Prostate gland (tissue), 2 donors: ENCODE results near the gene WDFY4. TPM values are rescaled to one million over a fixed set of nuclear protein-coding genes. Genes with fewer than 3 reads are reported as not detected.

ENCODE experiments used
- DNase-seq: peaks from one replicate; pipeline ENCODE4 v3.0.0-alpha.2; 2019; ENCODE audit warnings: low spot score
- H3K27ac ChIP-seq, 2 donors: fragments of 200-600 bp; sonication (generic); 2 replicates each; pipeline ENCODE4 v1.5.1; 2017 to 2019
- H3K27me3 ChIP-seq: fragments of 200-600 bp; sonication (generic); replicated peaks from 2 replicates; pipeline ENCODE4 v1.5.1; 2019; ENCODE audit not compliant: insufficient read depth
- H3K36me3 ChIP-seq, 2 donors: fragments of 200-600 bp; sonication (generic); 1 replicate in 1 of 2; 2 replicates in 1 of 2; pipeline versions ENCODE4 v1.5.1 to v1.8.1; 2017 to 2019
- H3K4me1 ChIP-seq: fragments of 200-600 bp; sonication (generic); replicated peaks from 2 replicates; pipeline ENCODE4 v1.5.1; 2019
- H3K4me3 ChIP-seq, 2 donors: fragments of 200-600 bp; sonication (generic); 2 replicates each; pipeline ENCODE4 v1.5.1; 2017 to 2019
- H3K9me3 ChIP-seq: fragments of 200-600 bp; sonication (generic); 2 replicates; pipeline ENCODE4 v1.5.1; 2017
- CTCF ChIP-seq, 4 experiments: fragments of 200-600 bp in 2 of 4; fragments of 450-650 bp in 2 of 4; sonication (generic) in 2 of 4; IDR thresholded peaks; 1 replicate in 3 of 4; 2 replicates in 1 of 4; pipeline ENCODE4 v1.5.1; 2016 to 2019; ENCODE audit warnings: antibody characterized with exemption in 4 of 4, mild to moderate bottlenecking in 2 of 4, moderate library complexity in 2 of 4
- POLR2A ChIP-seq: fragments of 450-650 bp; IDR thresholded peaks from one replicate; pipeline ENCODE4 v1.6.1; 2016; ENCODE audit warnings: antibody characterized with exemption, mild to moderate bottlenecking
- POLR2AphosphoS5 ChIP-seq: sonication (generic); formaldehyde crosslinking; IDR thresholded peaks from one replicate; pipeline ENCODE4 v1.6.1; 2017; ENCODE audit warnings: antibody characterized with exemption
- WGBS: methylation state at CpG from one replicate; pipeline ENCODE4 v1.1.5; 2018; 5-methylcytosine and 5-hydroxymethylcytosine counted together
- intact Hi-C: fragments of 100-400 bp; cut with DNase I; formaldehyde crosslinking; loops from one replicate; pipeline ENCODE4 v1.14.2; 2022
- total RNA-seq, 2 donors: library from RNA; depleted of rRNA; stranded (reverse); fragments of >200 nt; gene quantifications; one replicate each; pipeline ENCODE4 v1.1.0, GENCODE V29; 2016

WDFY4 gene
- total RNA-seq, 2 donors from 2014 or later: 0.59 to 5.7 TPM

GRCh38 chr10:48847691-48848090 lies 163.0 kb downstream of the WDFY4 start:
- intact Hi-C loops: no loop called here
- no peak overlapping the region for H3K4me3 ChIP-seq
- no peaks in the 10 kb centered on the region for H3K4me1 ChIP-seq
- no peak for DNase-seq
- WGBS: 90% methylated on average over 5 of the region's 5 CpGs
- H3K9me3 ChIP-seq: no peaks in the 10 kb centered on the region
- no peak overlapping the region for H3K27ac ChIP-seq
- TF ChIP-seq CTCF (IDR thresholded peaks at IDR 0.05) (no peak), POLR2A (no peak), POLR2AphosphoS5 (no peak)
- no peaks in the 10 kb centered on the region for H3K36me3 ChIP-seq
- no peaks in the 10 kb centered on the region for H3K27me3 ChIP-seq

GRCh38 chr10:48856855-48857254 lies 172.2 kb downstream of the WDFY4 start:
- Histone ChIP-seq H3K36me3 (no peaks in the 10 kb centered on the region), H3K9me3 (no peaks in the 10 kb centered on the region), H3K27ac (no peak overlapping the region), H3K4me3 (no peak overlapping the region), H3K27me3 (no peaks in the 10 kb centered on the region), H3K4me1 (no peaks in the 10 kb centered on the region)
- TF ChIP-seq POLR2A (no peak), POLR2AphosphoS5 (no peak), CTCF (IDR thresholded peaks at IDR 0.05) (no peak)
- DNase-seq: no peak
- intact Hi-C loops: no loop called here

GRCh38 chr10:48872234-48872633 lies 187.6 kb downstream of the WDFY4 start:
- Histone ChIP-seq H3K36me3 (no peaks in the 10 kb centered on the region), H3K9me3 (no peaks in the 10 kb centered on the region), H3K27me3 (no peaks in the 10 kb centered on the region), H3K4me1 (no peaks in the 10 kb centered on the region), H3K4me3 (no peak overlapping the region), H3K27ac (no peak overlapping the region)
- WGBS: 88% methylated on average over 1 of the region's 1 CpG
- TF ChIP-seq CTCF (IDR thresholded peaks at IDR 0.05) (no peak), POLR2A (no peak), POLR2AphosphoS5 (no peak)
- intact Hi-C loops: no loop called here
- no peak for DNase-seq

- Histone ChIP-seq H3K27ac (no peak overlapping the region), H3K4me3 (no peak overlapping the region), H3K9me3 (no peaks in the 10 kb centered on the region), H3K4me1 (no peaks in the 10 kb centered on the region), H3K36me3 (no peaks in the 10 kb centered on the region), H3K27me3 (no peaks in the 10 kb centered on the region)
- intact Hi-C loops: no loop called here
- 84% methylated on average over 3 of the region's 3 CpGs for WGBS
- no peak for DNase-seq
- no peak for TF ChIP-seq CTCF (IDR thresholded peaks at IDR 0.05)
- TF ChIP-seq POLR2A: no peak
- no peak for TF ChIP-seq POLR2AphosphoS5
These were observed 193.4 kb downstream of the WDFY4 start for GRCh38 chr10:48878091-48878490.

- no peak overlapping the region for H3K4me3 ChIP-seq
- no peak for DNase-seq
- H3K9me3 ChIP-seq: no peaks in the 10 kb centered on the region
- H3K36me3 ChIP-seq: no peaks in the 10 kb centered on the region
- WGBS: 55% methylated on average over 5 of the region's 5 CpGs
- intact Hi-C loops: no loop called here
- H3K27ac ChIP-seq: no peak overlapping the region
- no peaks in the 10 kb centered on the region for H3K4me1 ChIP-seq
- H3K27me3 ChIP-seq: no peaks in the 10 kb centered on the region
- no peak for TF ChIP-seq POLR2A
- TF ChIP-seq CTCF (IDR thresholded peaks at IDR 0.05): no peak
- no peak for TF ChIP-seq POLR2AphosphoS5
These were observed 194.8 kb downstream of the WDFY4 start for GRCh38 chr10:48879451-48879850.
